Raji (cell line): ENCODE measurements around the gene ZNF879.

Experiments
- POLR2A ChIP-seq: IDR thresholded peaks from 2 replicates; pipeline ENCODE4 v1.6.1; 2011; ENCODE audit warnings: low read depth, low read length, control low read depth; ENCODE audit not compliant: insufficient read depth

ZNF879 gene

GRCh38 chr5:179023528-179024189 lies at the start of gene ZNF879:
Gene ZNF879 (plus strand): TSS chr5:179023804. CDS start chr5:179025005, 1,201 bp downstream.
- TF ChIP-seq POLR2A = peak; percentile 45

- TF ChIP-seq POLR2A = no peak
Observed at GRCh38 chr5:178981381-178981780, 42.2 kb upstream of the ZNF879 start.

- no peak for TF ChIP-seq POLR2A
Observed at GRCh38 chr5:178982941-178983340, 40.7 kb upstream of the ZNF879 start.

- no peak for TF ChIP-seq POLR2A
Observed at GRCh38 chr5:178983728-178984127, 39.9 kb upstream of the ZNF879 start.

GRCh38 chr5:178984145-178985072 lies 39.2 kb upstream of the ZNF879 start:
- TF ChIP-seq POLR2A = no peak

- no peak for TF ChIP-seq POLR2A
Observed at GRCh38 chr5:178986326-178986960, 37.2 kb upstream of the ZNF879 start.

GRCh38 chr5:178988436-178989220 lies 35.0 kb upstream of the ZNF879 start:
- no peak for TF ChIP-seq POLR2A

- TF ChIP-seq POLR2A = no peak
Observed at GRCh38 chr5:178989311-178989710, 34.3 kb upstream of the ZNF879 start.

GRCh38 chr5:178990491-178990890 lies 33.1 kb upstream of the ZNF879 start:
- TF ChIP-seq POLR2A = no peak

GRCh38 chr5:178991190-178992145 lies 32.1 kb upstream of the ZNF879 start:
- no peak for TF ChIP-seq POLR2A

- no peak for TF ChIP-seq POLR2A
Observed at GRCh38 chr5:178992291-178992895, 31.2 kb upstream of the ZNF879 start.

- no peak for TF ChIP-seq POLR2A
Observed at GRCh38 chr5:178993236-178993765, 30.3 kb upstream of the ZNF879 start.

GRCh38 chr5:178993955-178994579 lies 29.5 kb upstream of the ZNF879 start:
- no peak for TF ChIP-seq POLR2A
